ENCODE results near the gene CAMK4.

DNA sequence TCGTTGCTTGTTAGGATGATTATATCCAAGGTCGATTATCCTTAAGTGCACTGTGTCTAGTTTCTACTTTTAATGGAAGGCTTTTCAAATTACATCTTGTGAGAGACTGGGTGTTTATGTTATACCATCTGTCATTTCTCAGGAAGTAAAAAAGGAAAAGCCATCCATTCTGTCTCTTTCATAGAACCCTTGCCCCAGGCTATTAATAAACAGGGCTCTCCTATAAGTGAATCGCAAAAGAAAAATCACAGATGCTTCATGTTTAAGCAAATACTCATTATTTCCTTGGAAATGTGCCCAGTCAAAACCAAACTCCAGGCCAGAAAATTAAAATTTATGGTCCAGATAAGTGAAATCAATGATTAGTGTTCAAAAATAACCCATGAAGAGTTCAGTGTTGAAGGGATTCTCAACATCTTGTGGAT is 230.0 kb downstream of the CAMK4 start:
- TF ChIP-seq POLR2A (IDR thresholded peaks at IDR 0.05) = no peak
- no peak for TF ChIP-seq CTCF (IDR thresholded peaks at IDR 0.05)
